Osteoblast (primary cell): ENCODE measurements around the gene STAC2. TPM values are rescaled to one million over a fixed set of nuclear protein-coding genes. Genes with fewer than 3 reads are reported as not detected.

Experiments used
- DNase-seq: peaks from one replicate; pipeline ENCODE4 v3.0.0; 2011; ENCODE audit warnings: low spot score, mixed read lengths; ENCODE audit not compliant: insufficient read length; ENCODE audit errors: missing footprints
- H2AFZ ChIP-seq: 2 replicates; pipeline ENCODE4 v1.6.0; 2011; ENCODE audit warnings: mild to moderate bottlenecking, low read length
- H3K27ac ChIP-seq: 2 replicates; pipeline ENCODE4 v1.5.1; 2011; ENCODE audit warnings: mild to moderate bottlenecking, low read depth, low read length, moderate library complexity
- H3K27me3 ChIP-seq: 2 replicates; pipeline ENCODE4 v1.6.0; 2012; ENCODE audit warnings: mild to moderate bottlenecking, control low read depth, inconsistent platforms, low read length, moderate library complexity; ENCODE audit not compliant: insufficient read depth
- H3K36me3 ChIP-seq: 2 replicates; pipeline ENCODE4 v1.5.1; 2011; ENCODE audit warnings: mild to moderate bottlenecking, low read length, control low read depth, moderate library complexity; ENCODE audit not compliant: insufficient read depth
- H3K4me1 ChIP-seq: 2 replicates; pipeline ENCODE4 v1.5.1; 2011; ENCODE audit warnings: mild to moderate bottlenecking, low read length, control low read depth, moderate library complexity; ENCODE audit not compliant: insufficient read depth
- H3K4me2 ChIP-seq: 2 replicates; pipeline ENCODE4 v1.6.0; 2011; ENCODE audit warnings: mild to moderate bottlenecking, low read length; ENCODE audit not compliant: insufficient read depth
- H3K4me3 ChIP-seq: fragments of 200-600 bp; sonication (generic); 3 replicates; pipeline ENCODE4 v1.5.1; 2012; ENCODE audit warnings: mild to moderate bottlenecking, low read length, inconsistent platforms; ENCODE audit not compliant: insufficient read depth
- H3K79me2 ChIP-seq: 2 replicates; pipeline ENCODE4 v1.6.0; 2012; ENCODE audit warnings: mild to moderate bottlenecking, low read length, control low read depth, inconsistent platforms; ENCODE audit not compliant: insufficient read depth
- H3K9me3 ChIP-seq: 2 replicates; pipeline ENCODE4 v1.5.1; 2011; ENCODE audit warnings: low read depth, low read length, control low read depth
- H4K20me1 ChIP-seq: 2 replicates; pipeline ENCODE4 v1.6.0; 2012; ENCODE audit warnings: mild to moderate bottlenecking, low read length, control low read depth; ENCODE audit not compliant: insufficient read depth
- total RNA-seq: library from RNA; depleted of rRNA; stranded (reverse); fragments of >200 nt; gene quantifications from 2 replicates; pipeline ENCODE4 v1.2.3, GENCODE V29; 2012
- TF ChIP-seq, protein P1 (sequence below): IDR thresholded peaks from 2 replicates; pipeline ENCODE4 v1.5.1; 2011; ENCODE audit warnings: mild to moderate bottlenecking, low read depth, low read length, moderate library complexity; ENCODE audit errors: extremely low read depth

STAC2 gene
- total RNA-seq, 1 donor = not detected

DNA sequence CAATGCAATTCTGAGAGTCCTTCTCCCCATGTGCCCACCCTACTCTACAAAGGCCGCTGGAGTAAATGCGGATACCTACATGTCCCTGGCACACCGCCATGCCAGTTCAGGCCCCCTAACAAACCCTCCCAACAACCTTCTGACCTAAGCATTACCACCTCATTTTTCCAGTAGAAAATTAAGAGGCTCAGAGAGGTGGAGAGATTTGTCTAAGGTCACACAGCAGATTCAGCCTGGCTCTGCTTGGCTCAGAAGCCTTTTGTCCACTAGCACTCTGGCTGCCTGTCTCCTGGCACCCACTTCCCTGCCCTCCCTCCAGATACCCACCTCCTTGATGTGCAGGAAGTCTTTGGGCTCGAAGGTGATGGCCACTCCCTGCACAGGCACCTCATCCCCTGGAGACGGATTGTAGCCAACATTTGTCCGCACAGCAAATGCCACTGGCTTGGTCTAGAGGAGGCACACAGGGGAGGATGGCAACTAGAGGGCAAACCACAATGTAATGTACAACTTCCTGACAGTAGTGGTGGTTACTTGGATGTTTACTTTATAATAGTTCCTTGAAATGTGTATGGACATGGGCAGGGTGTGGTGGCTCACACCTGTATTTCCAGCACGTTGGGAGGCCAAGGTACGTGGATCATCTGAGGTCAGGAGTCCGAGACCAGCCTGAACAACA is 38.5 kb downstream of the STAC2 start:
- Histone ChIP-seq H3K9me3 (no peaks in the 10 kb centered on the region), H3K36me3 (peaks cover 42% of the 10 kb centered on the region)
- TF ChIP-seq, protein P1, sequence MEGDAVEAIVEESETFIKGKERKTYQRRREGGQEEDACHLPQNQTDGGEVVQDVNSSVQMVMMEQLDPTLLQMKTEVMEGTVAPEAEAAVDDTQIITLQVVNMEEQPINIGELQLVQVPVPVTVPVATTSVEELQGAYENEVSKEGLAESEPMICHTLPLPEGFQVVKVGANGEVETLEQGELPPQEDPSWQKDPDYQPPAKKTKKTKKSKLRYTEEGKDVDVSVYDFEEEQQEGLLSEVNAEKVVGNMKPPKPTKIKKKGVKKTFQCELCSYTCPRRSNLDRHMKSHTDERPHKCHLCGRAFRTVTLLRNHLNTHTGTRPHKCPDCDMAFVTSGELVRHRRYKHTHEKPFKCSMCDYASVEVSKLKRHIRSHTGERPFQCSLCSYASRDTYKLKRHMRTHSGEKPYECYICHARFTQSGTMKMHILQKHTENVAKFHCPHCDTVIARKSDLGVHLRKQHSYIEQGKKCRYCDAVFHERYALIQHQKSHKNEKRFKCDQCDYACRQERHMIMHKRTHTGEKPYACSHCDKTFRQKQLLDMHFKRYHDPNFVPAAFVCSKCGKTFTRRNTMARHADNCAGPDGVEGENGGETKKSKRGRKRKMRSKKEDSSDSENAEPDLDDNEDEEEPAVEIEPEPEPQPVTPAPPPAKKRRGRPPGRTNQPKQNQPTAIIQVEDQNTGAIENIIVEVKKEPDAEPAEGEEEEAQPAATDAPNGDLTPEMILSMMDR = no peak

DNA sequence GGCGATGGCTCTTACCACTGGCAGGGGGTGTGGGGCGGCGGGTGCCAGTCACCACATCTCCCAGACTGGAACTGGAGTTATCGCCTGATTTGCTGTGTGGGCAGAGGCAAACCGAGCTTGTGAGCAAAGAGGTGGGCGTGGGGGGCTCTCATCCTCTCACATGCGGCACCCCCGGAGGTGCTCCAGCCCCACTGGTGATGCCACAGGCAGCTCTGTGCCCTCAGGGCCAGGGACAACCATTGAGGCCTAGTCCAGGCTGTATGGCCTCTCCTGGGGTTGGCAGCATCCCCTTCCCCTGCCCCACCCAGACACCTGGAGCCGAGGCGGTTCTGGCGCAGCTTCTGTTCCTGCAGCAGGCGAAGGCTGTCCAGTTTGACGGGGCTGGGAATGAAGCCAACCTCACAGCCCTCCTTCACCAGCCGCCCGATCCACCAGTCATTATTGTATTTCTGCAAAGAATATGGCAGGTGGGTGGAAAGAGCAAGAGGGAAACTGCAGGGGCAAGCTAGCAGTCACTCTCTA is 39.2 kb downstream of the STAC2 start:
- Histone ChIP-seq H3K27ac (no peak overlapping the region), H2AFZ (no peak overlapping the region), H3K4me3 (no peak overlapping the region), H3K9me3 (no peaks in the 10 kb centered on the region), H3K79me2 (no peaks in the 10 kb centered on the region), H3K4me2 (no peak overlapping the region), H3K4me1 (no peaks in the 10 kb centered on the region), H3K27me3 (no peaks in the 10 kb centered on the region), H4K20me1 (no peaks in the 10 kb centered on the region), H3K36me3 (peaks cover 35% of the 10 kb centered on the region)
- peak; percentile 32 for DNase-seq
- TF ChIP-seq, protein P1 = no peak

More for the DNA sequence above, 38.5 kb downstream of the STAC2 start:
- Histone ChIP-seq H3K4me1 (no peaks in the 10 kb centered on the region), H3K27me3 (no peaks in the 10 kb centered on the region), H4K20me1 (peaks cover 4% of the 10 kb centered on the region), H3K27ac (no peak overlapping the region), H3K79me2 (no peaks in the 10 kb centered on the region), H3K4me3 (no peak overlapping the region), H2AFZ (no peak overlapping the region), H3K4me2 (no peak overlapping the region)
- DNase-seq = peak; percentile 27

DNA sequence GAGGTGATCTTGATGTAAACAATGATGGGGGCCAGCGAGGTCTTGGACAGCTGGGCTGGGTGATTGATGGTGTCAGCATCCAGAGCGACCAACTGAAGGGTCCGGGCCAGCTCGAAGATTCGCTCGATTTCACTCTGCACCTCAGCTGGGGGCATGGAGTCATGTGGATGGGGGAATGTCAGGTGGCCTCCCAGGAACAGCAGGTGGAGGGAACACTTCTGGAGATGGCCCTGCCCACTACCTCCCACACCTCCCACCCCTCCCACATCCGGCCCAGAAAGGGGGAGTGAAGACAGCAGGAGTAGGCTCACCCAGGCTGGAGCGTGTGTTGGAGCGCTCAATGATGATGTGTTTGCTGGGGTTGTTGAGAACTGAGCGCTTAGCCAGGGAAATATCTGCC is 42.0 kb downstream of the STAC2 start:
- TF ChIP-seq, protein P1 = no peak
- H3K79me2 ChIP-seq = no peaks in the 10 kb centered on the region
- no peak overlapping the region for H3K4me2 ChIP-seq
- peaks cover 2% of the 10 kb centered on the region for H3K4me1 ChIP-seq
- no peak for DNase-seq
- no peaks in the 10 kb centered on the region for H3K27me3 ChIP-seq
- no peak overlapping the region for H3K4me3 ChIP-seq
- H2AFZ ChIP-seq = no peak overlapping the region
- no peaks in the 10 kb centered on the region for H3K9me3 ChIP-seq
- H3K27ac ChIP-seq = no peak overlapping the region
- no peaks in the 10 kb centered on the region for H4K20me1 ChIP-seq
- H3K36me3 ChIP-seq = peaks cover 29% of the 10 kb centered on the region

DNA sequence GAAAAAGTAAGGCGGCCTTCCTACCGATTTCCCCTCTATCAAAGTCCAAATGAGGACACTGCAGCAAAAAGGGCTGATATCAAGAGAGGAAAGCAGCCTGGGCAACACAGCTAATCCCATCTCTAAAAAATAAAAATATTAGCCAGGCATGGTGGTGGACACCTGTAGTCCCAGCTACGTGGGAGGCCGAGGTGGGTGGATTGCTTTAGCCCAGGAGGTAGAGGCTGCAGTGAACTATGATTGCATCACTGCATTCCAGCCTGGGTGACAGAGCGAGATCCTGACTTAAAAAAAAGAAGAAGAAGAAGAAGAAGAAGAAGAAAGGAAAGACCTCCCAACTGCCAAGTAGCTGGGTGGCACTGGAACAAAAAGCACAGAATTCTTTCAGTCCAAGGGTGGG is 42.7 kb downstream of the STAC2 start:
- Histone ChIP-seq H2AFZ (no peak overlapping the region), H3K4me2 (no peak overlapping the region), H4K20me1 (no peaks in the 10 kb centered on the region), H3K27me3 (no peaks in the 10 kb centered on the region), H3K4me1 (peaks cover 6% of the 10 kb centered on the region), H3K36me3 (peaks cover 30% of the 10 kb centered on the region), H3K9me3 (no peaks in the 10 kb centered on the region), H3K79me2 (no peaks in the 10 kb centered on the region), H3K4me3 (no peak overlapping the region), H3K27ac (no peak overlapping the region)
- peak; percentile 3 for DNase-seq
- TF ChIP-seq, protein P1 = no peak
